Mesendoderm (in vitro differentiated cells): ENCODE data around the gene PRKCB.

ENCODE experiments used
- DNase-seq: peaks from one replicate; pipeline ENCODE4 v3.0.0; 2013
- H2AK5ac ChIP-seq: 2 replicates; pipeline ENCODE4 v1.6.1; 2013; ENCODE audit warnings: low read length, inconsistent platforms
- H2BK120ac ChIP-seq: 2 replicates; pipeline ENCODE4 v1.6.1; 2013; ENCODE audit warnings: low read depth, mild to moderate bottlenecking, low read length, moderate library complexity, mixed read lengths
- H2BK15ac ChIP-seq: replicated peaks from 2 replicates; pipeline ENCODE4 v1.6.1; 2013; ENCODE audit warnings: low read depth, mild to moderate bottlenecking, moderate library complexity
- H2BK5ac ChIP-seq: 2 replicates; pipeline ENCODE4 v1.6.1; 2013; ENCODE audit warnings: low read length, inconsistent platforms
- H3K18ac ChIP-seq: 2 replicates; pipeline ENCODE4 v1.6.1; 2013; ENCODE audit warnings: mild to moderate bottlenecking, low read length, mixed read lengths
- H3K23ac ChIP-seq: one replicate; pipeline ENCODE4 v1.6.1; 2013; ENCODE audit warnings: low read length
- H3K27ac ChIP-seq: 2 replicates; pipeline ENCODE4 v1.5.1; 2013; ENCODE audit warnings: low read depth, mild to moderate bottlenecking, inconsistent platforms, low read length, moderate library complexity
- H3K27me3 ChIP-seq: 2 replicates; pipeline ENCODE4 v1.6.1; 2013; ENCODE audit warnings: low read length, control low read depth, mild to moderate bottlenecking, inconsistent platforms; ENCODE audit not compliant: insufficient read depth, poor library complexity
- H3K36me3 ChIP-seq: 2 replicates; pipeline ENCODE4 v1.6.1; 2013; ENCODE audit warnings: low read length, inconsistent platforms; ENCODE audit not compliant: control insufficient read depth, insufficient read depth
- H3K4ac ChIP-seq: one replicate; pipeline ENCODE4 v1.6.1; 2013; ENCODE audit warnings: low read depth, mild to moderate bottlenecking, low read length, moderate library complexity
- H3K4me1 ChIP-seq: 2 replicates; pipeline ENCODE4 v1.6.1; 2013; ENCODE audit warnings: low read depth, low read length, inconsistent platforms; ENCODE audit not compliant: control insufficient read depth
- H3K4me2 ChIP-seq: 2 replicates; pipeline ENCODE4 v1.6.1; 2013; ENCODE audit warnings: low read length
- H3K4me3 ChIP-seq: 2 replicates; pipeline ENCODE4 v1.5.1; 2013; ENCODE audit warnings: mild to moderate bottlenecking, low read length
- H3K56ac ChIP-seq: one replicate; pipeline ENCODE4 v1.6.1; 2013; ENCODE audit warnings: low read length
- H3K79me1 ChIP-seq: 2 replicates; pipeline ENCODE4 v1.6.1; 2013; ENCODE audit warnings: low read length, inconsistent platforms
- H3K79me2 ChIP-seq: 2 replicates; pipeline ENCODE4 v1.6.1; 2013; ENCODE audit warnings: mild to moderate bottlenecking, low read length; ENCODE audit not compliant: control insufficient read depth, insufficient read depth
- H3K9ac ChIP-seq: 2 replicates; pipeline ENCODE4 v1.6.1; 2013; ENCODE audit warnings: low read length, inconsistent platforms
- H4K5ac ChIP-seq: one replicate; pipeline ENCODE4 v1.6.1; 2013; ENCODE audit warnings: low read length
- H4K8ac ChIP-seq: one replicate; pipeline ENCODE4 v1.6.1; 2013; ENCODE audit warnings: low read depth, mild to moderate bottlenecking, control low read depth, low read length, moderate library complexity
- WGBS: extraction: QIAGEN DNeasy Blood & Tissue Kit; methylation state at CpG from one replicate; pipeline ENCODE4 v1.1.7; 2013; ENCODE audit warnings: low lambda C conversion rate, missing lambda C conversion rate; ENCODE audit not compliant: insufficient coverage; ENCODE audit errors: extremely low coverage; 5-methylcytosine and 5-hydroxymethylcytosine counted together

The PRKCB gene

DNA sequence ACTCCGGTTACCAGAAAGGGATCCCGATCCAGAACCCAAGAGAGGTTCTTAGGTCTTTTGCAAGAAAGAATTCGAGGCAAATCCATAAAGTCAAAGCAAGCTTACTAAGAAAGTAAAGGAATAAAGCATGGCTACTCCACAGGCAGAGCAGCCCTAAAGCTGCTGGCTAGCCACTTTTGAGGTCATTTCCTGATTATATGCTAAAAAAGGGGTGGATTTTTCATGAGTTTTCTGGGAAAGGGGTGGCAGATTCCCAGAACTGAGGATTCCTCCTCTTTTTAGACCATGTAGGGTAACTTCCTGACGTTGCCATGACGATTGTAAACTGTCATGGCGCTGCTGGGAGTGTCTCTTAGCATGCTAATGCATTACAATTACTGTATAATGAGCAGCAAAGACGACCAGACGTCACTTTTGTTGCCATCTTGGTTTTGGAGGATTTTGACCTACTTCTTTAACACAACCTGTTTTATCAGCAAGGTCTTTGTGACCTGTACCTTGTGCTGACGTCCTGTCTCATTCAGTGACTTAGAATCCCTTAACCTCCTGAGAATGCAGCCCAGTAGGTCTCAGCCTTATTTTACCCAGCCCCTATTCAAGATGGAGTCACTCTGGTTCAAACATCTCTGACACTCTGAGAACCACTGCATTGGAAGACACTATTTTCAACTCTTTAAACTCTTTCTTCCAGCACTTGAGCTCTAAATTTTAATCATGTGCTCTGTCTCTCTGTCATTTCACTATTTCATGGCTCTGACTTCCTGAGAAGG, 216.7 kb downstream of the PRKCB start:
- no peak overlapping the region for H3K23ac ChIP-seq
- H3K79me1 ChIP-seq, result no peaks in the 10 kb centered on the region
- H2BK15ac ChIP-seq, result no peak overlapping the region
- peaks cover 2% of the 10 kb centered on the region for H3K4me1 ChIP-seq
- no peak overlapping the region for H3K18ac ChIP-seq
- H3K27me3 ChIP-seq, result no peaks in the 10 kb centered on the region
- H2BK120ac ChIP-seq, result no peak overlapping the region
- no peak overlapping the region for H3K4ac ChIP-seq
- H2BK5ac ChIP-seq, result no peak overlapping the region
- H2AK5ac ChIP-seq, result no peak overlapping the region
- no peak overlapping the region for H3K4me3 ChIP-seq
- H4K5ac ChIP-seq, result no peak overlapping the region
- H3K27ac ChIP-seq, result no peak overlapping the region
- peak; percentile 47 for DNase-seq
- no peak overlapping the region for H3K4me2 ChIP-seq
- WGBS, result no CpG with 5 or more reads among the region's 9 CpGs
- H3K56ac ChIP-seq, result no peak overlapping the region
- no peaks in the 10 kb centered on the region for H3K79me2 ChIP-seq
- H3K36me3 ChIP-seq, result no peaks in the 10 kb centered on the region
- H4K8ac ChIP-seq, result no peak overlapping the region
- H3K9ac ChIP-seq, result no peak overlapping the region

DNA sequence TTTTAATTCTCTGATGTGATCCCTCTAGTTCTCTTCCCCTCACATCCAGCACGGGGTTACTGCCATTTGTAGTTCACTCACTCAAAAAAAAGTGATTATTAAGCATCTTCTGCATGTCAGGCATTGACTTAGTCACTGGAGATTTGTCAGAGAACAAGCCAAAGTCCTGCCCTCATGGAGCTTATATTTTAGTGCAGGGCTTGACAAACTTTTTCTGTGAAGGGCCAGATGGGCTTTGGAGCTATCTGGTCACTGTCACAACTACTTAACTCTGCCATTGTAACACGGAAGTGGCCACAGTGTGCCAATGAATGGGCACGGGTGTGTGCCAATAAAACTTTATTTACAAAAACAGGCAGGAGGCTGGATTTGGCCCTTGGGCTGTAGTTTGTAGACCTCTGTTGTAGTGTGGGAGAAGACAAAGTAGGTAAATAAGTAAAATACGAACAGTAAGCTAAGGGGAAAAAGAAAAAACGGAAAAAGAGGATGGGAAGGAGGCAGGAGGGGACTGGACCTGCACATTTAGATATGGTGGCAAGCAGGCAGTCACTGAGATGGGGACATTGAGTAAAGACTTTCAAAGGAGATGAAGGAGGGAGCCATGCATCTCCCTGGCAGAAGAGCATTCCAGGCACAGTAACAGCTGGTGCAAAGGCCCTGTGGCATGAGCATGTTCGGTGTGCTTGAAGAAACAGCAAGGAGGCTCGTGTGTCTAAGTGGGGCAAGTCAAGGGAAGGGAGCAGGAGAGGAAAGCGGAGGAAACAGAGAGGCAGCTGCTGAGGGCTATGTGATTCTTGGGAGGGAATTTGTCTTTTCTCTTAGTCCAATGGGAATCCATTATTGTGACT, 217.5 kb downstream of the PRKCB start:
- H3K4me3 ChIP-seq, result no peak overlapping the region
- no peak overlapping the region for H3K9ac ChIP-seq
- no peak overlapping the region for H3K23ac ChIP-seq
- H4K8ac ChIP-seq, result no peak overlapping the region
- H2BK5ac ChIP-seq, result no peak overlapping the region
- no peak overlapping the region for H4K5ac ChIP-seq
- H3K18ac ChIP-seq, result no peak overlapping the region
- H3K79me2 ChIP-seq, result no peaks in the 10 kb centered on the region
- H3K4me1 ChIP-seq, result peaks cover 2% of the 10 kb centered on the region
- WGBS, result no CpG with 5 or more reads among the region's 8 CpGs
- no peak overlapping the region for H3K56ac ChIP-seq
- H3K4ac ChIP-seq, result no peak overlapping the region
- H2BK15ac ChIP-seq, result no peak overlapping the region
- H3K4me2 ChIP-seq, result no peak overlapping the region
- DNase-seq, result no peak
- H3K27me3 ChIP-seq, result no peaks in the 10 kb centered on the region
- H2AK5ac ChIP-seq, result no peak overlapping the region
- H3K27ac ChIP-seq, result no peak overlapping the region
- no peaks in the 10 kb centered on the region for H3K36me3 ChIP-seq
- H2BK120ac ChIP-seq, result no peak overlapping the region
- no peaks in the 10 kb centered on the region for H3K79me1 ChIP-seq

DNA sequence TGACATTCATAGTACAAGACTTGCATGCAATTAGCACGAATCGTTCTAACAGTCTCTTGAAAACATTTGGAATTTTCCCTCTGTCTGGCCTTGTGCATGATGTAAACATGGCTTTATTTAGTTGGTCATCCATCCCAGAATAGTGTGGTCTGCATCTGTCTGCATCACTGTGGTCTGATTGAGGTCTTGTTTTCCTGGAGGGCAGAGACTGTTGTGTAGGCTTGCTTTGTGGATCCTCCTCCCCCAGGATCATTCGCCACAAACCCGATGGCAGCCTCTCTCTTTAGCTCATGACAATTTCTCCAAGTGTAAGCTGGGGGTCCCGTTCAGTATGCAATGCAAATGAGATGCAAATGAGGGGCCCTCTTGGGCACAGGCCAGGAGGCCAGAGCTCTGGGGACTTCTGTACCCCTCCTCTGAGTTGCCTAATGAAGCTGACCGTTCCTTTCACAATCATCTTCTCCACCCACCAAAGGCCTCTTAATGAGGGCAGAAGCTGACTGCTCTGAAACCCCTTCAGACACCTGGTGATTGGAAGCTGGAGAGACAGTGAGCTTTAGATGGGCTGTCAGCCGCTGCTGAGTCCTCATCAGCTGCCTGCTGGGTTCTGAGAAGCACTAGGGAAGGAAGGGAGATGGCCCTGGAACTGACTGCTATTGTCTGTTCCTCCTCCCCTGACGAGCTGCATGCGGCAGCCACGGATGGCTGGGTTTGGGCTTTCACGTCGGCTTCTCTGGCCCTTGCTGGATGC, 219.1 kb downstream of the PRKCB start:
- no peak overlapping the region for H4K5ac ChIP-seq
- no peak overlapping the region for H3K4me3 ChIP-seq
- no peak overlapping the region for H3K4me2 ChIP-seq
- no peak overlapping the region for H2BK5ac ChIP-seq
- H3K18ac ChIP-seq, result no peak overlapping the region
- no peaks in the 10 kb centered on the region for H3K79me1 ChIP-seq
- H3K36me3 ChIP-seq, result no peaks in the 10 kb centered on the region
- no peak overlapping the region for H2BK15ac ChIP-seq
- no peak overlapping the region for H2AK5ac ChIP-seq
- no peak overlapping the region for H3K9ac ChIP-seq
- H3K4me1 ChIP-seq, result peaks cover 2% of the 10 kb centered on the region
- no peak overlapping the region for H3K23ac ChIP-seq
- peak; percentile 45 for DNase-seq
- H3K27me3 ChIP-seq, result no peaks in the 10 kb centered on the region
- no peak overlapping the region for H2BK120ac ChIP-seq
- H3K56ac ChIP-seq, result no peak overlapping the region
- WGBS, result no CpG with 5 or more reads among the region's 12 CpGs
- no peaks in the 10 kb centered on the region for H3K79me2 ChIP-seq
- no peak overlapping the region for H3K27ac ChIP-seq
- no peak overlapping the region for H3K4ac ChIP-seq
- H4K8ac ChIP-seq, result no peak overlapping the region

DNA sequence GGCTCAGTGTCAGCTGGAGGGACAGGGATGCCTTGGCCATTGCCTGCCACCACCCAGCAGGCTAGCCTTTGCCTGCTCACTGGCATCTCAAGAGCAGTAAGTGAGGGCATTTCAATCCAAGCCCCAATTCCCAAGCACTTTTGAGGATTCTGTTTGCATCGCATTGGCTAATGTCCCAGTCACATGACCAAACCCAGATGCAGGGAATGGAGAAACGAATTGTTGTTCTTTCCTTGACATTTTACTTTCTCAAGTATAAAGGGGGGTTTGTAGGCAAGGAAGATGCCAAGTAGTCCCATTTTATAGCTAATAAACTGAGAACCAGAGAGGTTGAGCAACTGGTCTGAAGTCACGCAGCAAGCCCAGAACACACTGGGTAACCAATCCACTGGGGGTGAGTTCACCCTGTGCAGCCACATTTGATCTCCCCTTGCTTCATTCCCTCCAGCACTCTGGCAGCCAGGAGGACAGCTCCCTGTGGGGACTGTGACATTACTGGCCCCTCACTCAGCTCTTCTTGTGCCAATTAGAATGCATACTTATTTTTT, 226.6 kb downstream of the PRKCB start:
- H3K79me1 ChIP-seq, result no peaks in the 10 kb centered on the region
- H3K27me3 ChIP-seq, result no peaks in the 10 kb centered on the region
- H3K36me3 ChIP-seq, result no peaks in the 10 kb centered on the region
- H2AK5ac ChIP-seq, result no peak overlapping the region
- no peak overlapping the region for H3K18ac ChIP-seq
- no peak overlapping the region for H2BK120ac ChIP-seq
- no peak for DNase-seq
- no peaks in the 10 kb centered on the region for H3K4me1 ChIP-seq
- no peak overlapping the region for H3K56ac ChIP-seq
- H4K5ac ChIP-seq, result no peak overlapping the region
- H2BK5ac ChIP-seq, result no peak overlapping the region
- H3K79me2 ChIP-seq, result no peaks in the 10 kb centered on the region
- H3K4ac ChIP-seq, result no peak overlapping the region
- no peak overlapping the region for H3K4me2 ChIP-seq
- H3K27ac ChIP-seq, result no peak overlapping the region
- H2BK15ac ChIP-seq, result no peak overlapping the region
- no peak overlapping the region for H3K23ac ChIP-seq
- no peak overlapping the region for H4K8ac ChIP-seq
- H3K4me3 ChIP-seq, result no peak overlapping the region
- WGBS, result no CpG with 5 or more reads among the region's 3 CpGs
- no peak overlapping the region for H3K9ac ChIP-seq

DNA sequence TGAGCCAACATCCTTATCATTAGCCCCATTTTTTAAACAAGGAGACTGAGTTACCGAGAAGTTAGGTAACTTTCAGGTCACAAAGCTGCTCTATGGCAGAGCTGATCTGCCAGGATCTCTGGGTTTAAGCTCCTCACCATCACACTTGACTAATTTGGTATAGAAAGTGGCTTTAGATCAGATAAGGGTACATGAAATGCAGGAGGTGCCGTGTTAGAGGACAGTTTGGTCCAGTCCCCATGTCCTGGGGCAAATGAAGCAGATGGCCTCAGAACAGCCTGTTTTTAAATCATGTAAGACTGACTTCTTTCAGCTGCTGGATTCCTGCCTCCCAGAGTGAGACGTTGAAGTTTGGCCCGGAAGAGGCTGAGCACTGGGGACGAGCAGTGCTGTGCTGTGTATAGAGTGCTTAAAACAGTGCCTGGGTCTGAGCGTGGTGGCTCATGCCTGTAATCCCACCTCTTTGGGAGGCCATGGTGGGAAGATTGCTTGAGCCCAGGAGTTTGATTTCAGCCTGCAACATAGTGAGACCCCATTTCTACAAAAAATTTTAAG, 233.3 kb downstream of the PRKCB start:
- no CpG with 5 or more reads among the region's 6 CpGs for WGBS
- H3K9ac ChIP-seq, result no peak overlapping the region
- no peaks in the 10 kb centered on the region for H3K79me2 ChIP-seq
- H3K4me3 ChIP-seq, result no peak overlapping the region
- H3K27ac ChIP-seq, result no peak overlapping the region
- no peaks in the 10 kb centered on the region for H3K36me3 ChIP-seq
- H3K4me2 ChIP-seq, result no peak overlapping the region
- no peak overlapping the region for H2AK5ac ChIP-seq
- no peak overlapping the region for H3K18ac ChIP-seq
- no peak overlapping the region for H3K56ac ChIP-seq
- H2BK15ac ChIP-seq, result no peak overlapping the region
- H3K4ac ChIP-seq, result no peak overlapping the region
- H2BK5ac ChIP-seq, result no peak overlapping the region
- no peaks in the 10 kb centered on the region for H3K79me1 ChIP-seq
- DNase-seq, result no peak
- no peak overlapping the region for H4K8ac ChIP-seq
- H4K5ac ChIP-seq, result no peak overlapping the region
- no peak overlapping the region for H3K23ac ChIP-seq
- no peaks in the 10 kb centered on the region for H3K4me1 ChIP-seq
- H3K27me3 ChIP-seq, result no peaks in the 10 kb centered on the region
- H2BK120ac ChIP-seq, result no peak overlapping the region
